ENCODE measurements around the gene TRO. TPM values are rescaled to one million over a fixed set of nuclear protein-coding genes. Genes with fewer than 3 reads are reported as not detected.

TRO gene
- total RNA-seq, 1 experiment from 2014 or later: 0.22 TPM

DNA sequence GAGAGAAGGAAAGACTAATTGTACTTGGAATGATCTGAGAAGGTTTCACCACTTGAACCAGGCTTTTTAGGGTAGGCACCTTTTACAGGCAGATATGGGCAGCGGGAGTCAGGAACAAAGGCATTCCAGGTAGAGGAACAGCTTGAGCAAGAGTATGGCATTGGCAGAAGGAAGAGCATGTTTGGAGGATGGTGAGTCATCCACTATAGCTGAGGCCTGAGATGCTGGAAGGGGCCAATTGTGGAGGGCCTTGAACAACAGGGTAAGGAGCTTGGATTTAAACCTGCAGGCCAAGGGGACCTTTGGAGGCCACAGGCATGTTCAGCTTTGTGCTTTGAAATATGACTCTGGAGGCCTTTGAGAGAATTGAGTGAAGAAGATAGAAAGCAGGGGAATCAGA is 41.1 kb downstream of the TRO start:
- no peak for DNase-seq (ENCODE audit: extremely low read depth, low read depth)

DNA sequence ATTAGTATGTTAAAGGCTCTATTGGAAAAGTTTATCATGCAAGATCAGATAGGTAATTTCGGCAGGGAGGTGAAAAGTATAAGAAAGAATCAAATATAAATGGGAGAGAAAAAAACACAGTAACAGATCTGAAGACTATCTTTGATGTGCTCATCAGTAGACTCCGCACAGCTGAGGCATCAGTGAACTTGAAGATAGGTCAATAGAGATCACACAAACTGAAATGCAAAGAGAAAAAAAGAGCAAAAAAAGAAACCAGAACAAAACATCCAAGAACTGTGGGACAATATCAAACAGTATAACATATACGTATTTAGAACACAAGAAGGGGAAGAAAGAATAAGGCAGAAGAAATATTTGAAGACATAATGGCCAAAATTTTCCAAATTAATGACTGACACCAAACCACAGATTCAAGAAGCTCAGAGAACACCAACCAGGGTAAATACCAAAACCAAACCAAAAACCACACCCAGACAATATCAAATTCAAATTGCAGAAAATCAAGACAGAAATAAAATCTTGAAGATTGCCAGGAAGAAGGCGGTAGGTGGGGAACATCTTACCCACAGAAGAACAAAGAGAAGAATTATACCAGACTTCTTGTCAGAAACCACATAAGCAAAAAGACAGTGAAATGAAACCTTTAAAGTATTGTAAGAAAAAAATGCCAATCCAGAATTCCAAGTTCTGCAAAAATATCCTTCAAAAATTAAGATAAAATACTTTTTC is 44.3 kb downstream of the TRO start:
- no peak for DNase-seq (ENCODE audit: extremely low read depth, low read depth)

DNA sequence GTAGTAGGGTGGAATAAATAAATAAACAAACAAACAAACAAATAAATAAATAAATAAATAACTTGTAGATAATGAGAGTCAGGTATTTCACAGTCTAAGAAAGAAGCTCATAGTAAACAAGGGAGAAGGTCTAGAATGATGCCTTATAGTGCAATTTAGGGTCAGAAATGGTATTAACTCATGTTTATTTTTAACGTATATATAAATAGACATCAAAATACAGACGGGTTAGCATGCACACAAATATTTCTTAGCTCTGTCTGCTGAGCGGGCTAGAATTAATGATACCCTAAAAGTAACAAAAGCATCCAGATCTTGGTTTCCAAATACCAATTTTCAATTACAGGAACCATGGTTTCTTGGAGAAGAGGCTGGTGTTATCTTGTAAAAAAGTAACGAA is 56.8 kb downstream of the TRO start:
- no peak for DNase-seq (ENCODE audit: extremely low read depth, low read depth)

DNA sequence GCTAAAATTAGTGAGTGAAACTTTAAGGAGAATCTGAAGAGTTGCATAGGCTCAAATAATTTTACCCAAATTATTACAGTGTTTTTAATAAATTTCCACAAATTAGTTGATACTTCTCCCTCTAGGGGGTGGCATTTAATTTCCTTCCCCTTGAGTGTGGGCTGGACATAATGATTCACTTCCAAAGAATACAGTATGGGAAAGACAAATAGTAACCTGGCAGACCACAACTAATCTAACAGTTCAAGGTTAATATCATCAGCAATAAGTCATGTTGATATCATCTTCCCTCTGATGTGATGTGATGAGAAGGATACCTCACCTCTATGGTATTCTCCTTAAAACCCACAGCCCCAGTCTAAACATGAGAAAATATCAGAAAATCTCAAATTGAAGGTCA is 57.8 kb downstream of the TRO start:
- DNase-seq (ENCODE audit: extremely low read depth, low read depth): no peak

DNA sequence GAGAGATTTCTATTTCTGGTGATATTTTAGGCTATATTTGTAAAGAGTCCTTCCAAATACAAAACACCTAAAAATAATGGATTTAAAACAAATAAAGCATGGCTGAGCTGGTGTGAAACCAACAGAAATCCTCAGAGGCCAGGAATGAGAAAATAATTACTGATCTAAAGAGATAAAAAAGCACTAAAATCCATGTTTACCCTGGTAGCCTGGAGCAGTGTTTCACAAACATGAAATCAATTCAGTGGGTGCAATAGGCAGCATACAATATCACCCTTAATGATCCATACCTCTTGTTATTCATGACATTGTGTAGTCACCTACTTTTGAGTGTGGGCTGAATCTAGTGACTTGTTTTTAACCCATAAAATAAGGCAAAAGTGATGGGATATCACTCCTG is 58.8 kb downstream of the TRO start:
- DNase-seq (ENCODE audit: extremely low read depth, low read depth): no peak

DNA sequence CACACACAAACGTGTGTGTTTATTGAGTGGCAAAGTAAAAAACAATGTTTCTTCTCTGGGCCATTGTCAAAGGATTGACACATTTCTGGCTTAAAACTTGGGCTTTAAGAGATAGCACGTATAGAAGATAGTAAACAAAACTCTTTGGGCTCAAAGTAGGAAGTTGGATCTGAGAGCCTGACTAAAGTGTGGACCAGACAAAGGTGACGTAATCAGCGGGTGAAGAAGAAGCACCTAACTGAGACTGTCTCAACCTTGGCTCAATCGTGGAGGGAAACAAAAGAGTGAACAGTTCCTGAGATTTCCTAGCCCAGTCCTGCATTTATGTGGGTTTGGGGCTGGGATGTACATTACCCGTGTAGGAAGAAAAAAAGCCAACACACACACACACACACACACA is 59.7 kb downstream of the TRO start:
- no peak for DNase-seq (ENCODE audit: extremely low read depth, low read depth)

Small RNA genes lying within 50 kb of the gene (small RNA-seq; reads per million reads assigned to genes)
- gene RF00614: 0 reads per million in 2 experiments

Other genes with a start within 250 kb of the TRO start
- gene ITIH6, start 122.6 kb upstream of the TRO start, total RNA-seq (2014; rRNA removed; shearing (Covaris generic)): 0.02 and 0.03 TPM in 2 replicates
- gene MAGED2, start 113.1 kb upstream of the TRO start, total RNA-seq (2014; rRNA removed; shearing (Covaris generic)): 48.9 and 60.3 TPM in 2 replicates
- gene PFKFB1, start 73.4 kb downstream of the TRO start, total RNA-seq (2014; rRNA removed; shearing (Covaris generic)): 0.35 TPM in 1 of 2 replicates, not detected in the other
- 15.3 and 17.4 TPM in 2 replicates for gene APEX2, start 79.5 kb downstream of the TRO start, total RNA-seq (2014; rRNA removed; shearing (Covaris generic))
- gene ALAS2, start 110.2 kb downstream of the TRO start, total RNA-seq (2014; rRNA removed; shearing (Covaris generic)): not detected in 2 replicates
- gene PAGE2B, start 154.2 kb downstream of the TRO start, total RNA-seq (2014; rRNA removed; shearing (Covaris generic)): not detected in 2 replicates
- not detected in 2 replicates for gene PAGE2, start 168.2 kb downstream of the TRO start, total RNA-seq (2014; rRNA removed; shearing (Covaris generic))